ENCODE data around the gene KLHL41. TPM values are rescaled to one million over a fixed set of nuclear protein-coding genes. Genes with fewer than 3 reads are reported as not detected.

KLHL41 gene
- 2.5 and 16.7 TPM in 2 replicates for total RNA-seq

DNA sequence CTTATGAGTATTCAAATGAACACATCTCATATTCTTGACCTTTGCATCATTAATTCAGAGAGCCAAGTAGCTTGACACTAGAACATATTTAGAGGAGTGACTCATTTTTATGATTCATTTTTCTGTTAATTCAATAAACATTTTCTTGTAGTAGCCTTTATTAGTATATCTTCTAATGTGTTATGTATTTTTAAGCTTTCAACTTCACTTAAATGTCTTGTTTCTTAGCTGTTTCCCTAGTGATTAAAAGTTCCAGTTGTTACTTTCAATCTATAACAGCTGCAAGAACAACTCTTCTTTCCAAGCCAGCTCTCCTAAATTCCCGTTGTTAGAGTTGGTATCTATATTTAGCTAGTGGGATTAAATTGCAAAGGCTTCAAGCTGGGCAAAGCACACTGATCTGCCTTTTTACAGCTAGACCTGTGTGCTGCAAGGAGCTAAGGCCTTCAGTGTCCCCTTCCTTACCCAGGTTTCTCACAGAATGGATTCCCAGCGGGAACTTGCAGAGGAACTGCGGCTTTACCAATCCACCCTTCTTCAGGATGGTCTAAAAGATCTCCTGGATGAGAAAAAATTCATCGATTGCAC lies at the start of gene KLHL41:
TSS of gene KLHL41 (plus strand) at position 405 of the 588 bp plus-strand sequence. CDS start at position 482, 77 bp downstream.

DNA sequence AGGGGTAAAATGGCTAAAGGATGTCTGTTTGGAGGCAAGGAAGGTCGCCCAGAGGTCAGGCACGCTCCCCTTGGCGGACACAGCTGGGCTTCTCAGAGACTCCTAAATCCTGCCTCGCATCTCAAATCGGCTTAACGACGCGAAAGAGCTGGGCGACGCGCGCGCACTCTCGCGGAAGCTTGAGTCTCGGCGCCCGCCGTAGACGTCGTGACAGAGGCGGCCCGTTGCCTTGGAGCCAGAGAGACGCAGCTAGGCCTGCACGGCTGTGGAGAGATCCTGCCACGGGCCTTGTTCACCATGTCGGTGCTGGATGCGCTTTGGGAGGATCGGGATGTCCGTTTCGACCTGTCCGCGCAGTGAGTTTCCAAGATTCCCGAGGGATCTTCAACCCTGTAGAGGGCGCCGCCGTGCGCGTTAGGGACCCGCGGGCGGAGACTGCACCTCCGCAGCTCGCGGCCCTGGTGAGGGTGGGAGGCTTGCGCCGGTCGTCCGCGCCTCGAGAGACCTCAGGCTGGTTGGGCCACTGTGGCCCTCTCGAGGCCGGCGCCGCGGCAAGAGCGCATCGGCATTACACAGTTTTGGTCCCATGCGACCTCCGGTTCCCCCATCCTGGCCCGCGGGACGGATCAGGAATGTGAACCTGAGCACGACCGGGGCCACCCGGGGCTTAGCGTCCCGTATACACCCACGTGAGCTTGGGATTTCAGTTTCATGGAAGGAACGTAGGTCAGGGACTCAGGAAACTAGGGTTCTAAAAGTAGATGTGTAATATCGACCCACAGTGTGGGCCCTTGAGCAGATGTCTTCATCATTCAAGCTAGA lies 30.0 kb upstream of the KLHL41 start, which contains the start of gene BBS5:
TSS of gene BBS5 (plus strand) at position 238 of the 822 bp plus-strand sequence. CDS start at position 298, 60 bp downstream.

DNA sequence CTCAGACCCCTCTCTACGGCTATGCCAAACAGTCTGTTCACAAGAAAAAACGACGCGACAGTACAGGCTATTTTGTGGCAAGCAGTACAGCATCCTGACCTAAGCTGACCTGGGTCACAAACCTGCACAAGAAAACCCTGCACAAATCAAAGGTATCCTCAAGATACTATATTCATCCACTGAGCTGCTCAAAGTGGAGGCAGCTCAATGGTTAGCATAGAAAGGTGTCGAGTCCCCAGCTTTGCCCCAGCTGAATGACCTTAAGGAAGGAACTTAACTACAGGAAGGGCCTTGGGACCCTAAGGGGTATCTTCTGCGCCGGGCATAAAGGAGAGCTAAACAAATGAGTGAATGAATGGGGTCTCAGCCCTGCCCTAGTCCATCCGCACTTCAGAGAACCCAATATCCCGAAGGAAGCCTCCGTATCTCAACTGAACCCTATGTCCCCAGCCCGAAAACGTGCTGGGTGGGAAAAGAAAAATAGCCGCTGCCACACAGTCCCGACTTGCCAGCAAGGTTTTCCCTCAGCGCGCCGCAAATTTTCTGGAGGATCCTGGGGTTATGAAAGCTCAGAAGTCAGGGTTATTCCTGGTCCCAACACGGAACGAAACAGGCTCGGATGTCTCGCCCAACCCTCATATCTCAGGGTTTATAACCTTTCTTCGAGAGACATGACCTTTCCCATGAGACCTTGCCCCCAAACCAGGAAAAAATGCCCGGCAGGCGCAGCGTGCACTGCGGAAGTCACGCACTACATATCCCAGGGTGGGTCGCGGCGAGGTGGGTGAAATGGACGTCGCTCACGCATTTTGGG lies 63.9 kb downstream of the KLHL41 start, which contains the start of gene FASTKD1:
TSS of gene FASTKD1 (minus strand) at position 706 of the 814 bp plus-strand sequence. CDS start 1,836 bp downstream, outside the sequence.

Other genes starting within 250 kb of the KLHL41 start
- gene LRP2, start 147.2 kb upstream of the KLHL41 start, total RNA-seq = not detected in 2 replicates
- gene BBS5, start 30.2 kb upstream of the KLHL41 start, total RNA-seq = 5.7 and 6.4 TPM in 2 replicates
- 10.7 and 12.8 TPM in 2 replicates for gene FASTKD1, start 64.2 kb downstream of the KLHL41 start, total RNA-seq
- 17.3 and 26.6 TPM in 2 replicates for gene PPIG, start 74.6 kb downstream of the KLHL41 start, total RNA-seq
- gene CFAP210, start 184.7 kb downstream of the KLHL41 start, total RNA-seq = 0.17 TPM in 1 of 2 replicates, not detected in the other
- gene PHOSPHO2, start 184.8 kb downstream of the KLHL41 start, total RNA-seq = 1.4 TPM in 2 replicates
- 1.3 and 2.1 TPM in 2 replicates for gene KLHL23, start 224.1 kb downstream of the KLHL41 start, total RNA-seq